ENCODE data around the gene MARCHF9. TPM values are rescaled to one million over a fixed set of nuclear protein-coding genes. Genes with fewer than 3 reads are reported as not detected.

MARCHF9 gene
- total and polyA plus RNA-seq, 2 experiments from 2014 or later: 0.18 to 0.97 TPM

- 43 to 51% methylated on average over 5 of the region's 5 CpGs for WGBS, 2 experiments (ENCODE audit: low coverage in 1 of 2, low lambda C conversion rate in 2 of 2, missing lambda C conversion rate in 2 of 2)
- Histone ChIP-seq H3K4me1 (ENCODE audit: insufficient read depth) (peaks cover 4% of the 10 kb centered on the region; the same call in 1 of the 2 replicates), H3K9ac (no peak overlapping the region), H3K27me3 (replicated peaks; ENCODE audit: insufficient read depth) (peaks cover 40% of the 10 kb centered on the region), H4K20me1 (ENCODE audit: insufficient read depth) (no peaks in the 10 kb centered on the region), H2AFZ (no peak overlapping the region), H3K27ac (no peak overlapping the region), H3K4me2 (ENCODE audit: unreplicated experiment) (no peak overlapping the region), H3F3A (ENCODE audit: insufficient read depth) (peaks cover 8% of the 10 kb centered on the region), H3K79me2 (ENCODE audit: insufficient read depth) (0 out of 2 replicates have a peak, but pooled peaks cover 7% of the 10 kb centered on the region), H3K36me3 (ENCODE audit: low read depth) (no peaks in the 10 kb centered on the region), H3K9me2 (ENCODE audit: insufficient read depth) (no peaks in the 10 kb centered on the region), H3K9me3 (ENCODE audit: low read depth) (no peaks in the 10 kb centered on the region), H3K4me3 (no peak overlapping the region)
- TF ChIP-seq EZH2 (IDR thresholded peaks at IDR 0.05; ENCODE audit: insufficient read depth, poor library complexity, severe bottlenecking): no peak
- in situ Hi-C loops (cut with MboI): no loop called here
- no peak for DNase-seq
Observed at GRCh38 chr12:57740656-57741412, 14.1 kb upstream of the MARCHF9 start.

GRCh38 chr12:57741413-57741789, 13.5 kb upstream of the MARCHF9 start:
- WGBS, 2 experiments (ENCODE audit: low coverage in 1 of 2, low lambda C conversion rate in 2 of 2, missing lambda C conversion rate in 2 of 2): 22 to 64% methylated on average over 1 of the region's 1 CpG
- Histone ChIP-seq H3K27me3 (replicated peaks; ENCODE audit: insufficient read depth) (peaks cover 38% of the 10 kb centered on the region), H2AFZ (no peak overlapping the region)

GRCh38 chr12:57741844-57742738, 12.8 kb upstream of the MARCHF9 start:
- no peaks in the 10 kb centered on the region for H4K20me1 ChIP-seq (ENCODE audit: insufficient read depth)
- WGBS, 2 experiments (ENCODE audit: low coverage in 1 of 2, low lambda C conversion rate in 2 of 2, missing lambda C conversion rate in 2 of 2): 41 to 42% methylated on average over 13 to 14 of the region's 14 CpGs
- no peaks in the 10 kb centered on the region for H3K9me2 ChIP-seq (ENCODE audit: insufficient read depth)
- no peak overlapping the region for H3K9ac ChIP-seq
- H3K4me3 ChIP-seq: no peak overlapping the region
- no peak overlapping the region for H3K27ac ChIP-seq
- DNase-seq: no peak
- peaks cover 5% of the 10 kb centered on the region; the same call in 1 of the 2 replicates for H3K4me1 ChIP-seq (ENCODE audit: insufficient read depth)
- peaks cover 31% of the 10 kb centered on the region for H3K27me3 ChIP-seq (replicated peaks; ENCODE audit: insufficient read depth)
- H3F3A ChIP-seq (ENCODE audit: insufficient read depth): peaks cover 20% of the 10 kb centered on the region
- no peaks in the 10 kb centered on the region for H3K9me3 ChIP-seq (ENCODE audit: low read depth)
- in situ Hi-C loops (cut with MboI): no loop called here
- no peak for TF ChIP-seq EZH2phosphoT487 (IDR thresholded peaks at IDR 0.05; ENCODE audit: insufficient read depth, low read depth)
- no peak for TF ChIP-seq EZH2 (IDR thresholded peaks at IDR 0.05; ENCODE audit: insufficient read depth, poor library complexity, severe bottlenecking)
- no peak overlapping the region for H3K4me2 ChIP-seq (ENCODE audit: unreplicated experiment)
- H2AFZ ChIP-seq: no peak overlapping the region
- H3K79me2 ChIP-seq (ENCODE audit: insufficient read depth): 0 out of 2 replicates have a peak, but pooled peaks cover 7% of the 10 kb centered on the region
- peaks cover 2% of the 10 kb centered on the region; the same call in 1 of the 2 replicates for H3K36me3 ChIP-seq (ENCODE audit: low read depth)

More at GRCh38 chr12:57741413-57741789, 13.5 kb upstream of the MARCHF9 start:
- TF ChIP-seq EZH2 (IDR thresholded peaks at IDR 0.05; ENCODE audit: insufficient read depth, poor library complexity, severe bottlenecking) (no peak), EZH2phosphoT487 (IDR thresholded peaks at IDR 0.05; ENCODE audit: insufficient read depth, low read depth) (no peak)
- Histone ChIP-seq H3K4me1 (ENCODE audit: insufficient read depth) (peaks cover 5% of the 10 kb centered on the region; the same call in 1 of the 2 replicates), H3K27ac (no peak overlapping the region), H3K36me3 (ENCODE audit: low read depth) (no peaks in the 10 kb centered on the region), H3K4me3 (no peak overlapping the region), H3K9me2 (ENCODE audit: insufficient read depth) (no peaks in the 10 kb centered on the region), H3K79me2 (ENCODE audit: insufficient read depth) (0 out of 2 replicates have a peak, but pooled peaks cover 7% of the 10 kb centered on the region), H3K4me2 (ENCODE audit: unreplicated experiment) (no peak overlapping the region), H3K9me3 (ENCODE audit: low read depth) (no peaks in the 10 kb centered on the region), H3K9ac (no peak overlapping the region), H3F3A (ENCODE audit: insufficient read depth) (peaks cover 14% of the 10 kb centered on the region), H4K20me1 (ENCODE audit: insufficient read depth) (no peaks in the 10 kb centered on the region)
- in situ Hi-C loops (cut with MboI): no loop called here
- DNase-seq: no peak

- Histone ChIP-seq H2AFZ (peak overlapping the region; percentile 73; the same call in 1 of the 2 replicates), H3K79me2 (ENCODE audit: insufficient read depth) (peaks cover 7% of the 10 kb centered on the region; the same call in 1 of the 2 replicates), H3K27ac (peak overlapping the region; percentile 95; the same call in 1 of the 2 replicates), H3K36me3 (ENCODE audit: low read depth) (peaks cover 11% of the 10 kb centered on the region; the same call in 1 of the 2 replicates), H3K9ac (peak overlapping the region; percentile 98; the same call in 1 of the 2 replicates), H3K4me3 (no peak overlapping the region), H3K4me2 (ENCODE audit: unreplicated experiment) (peak overlapping the region; percentile 20), H3K9me3 (ENCODE audit: low read depth) (no peaks in the 10 kb centered on the region), H3K9me2 (ENCODE audit: insufficient read depth) (no peaks in the 10 kb centered on the region), H3K27me3 (replicated peaks; ENCODE audit: insufficient read depth) (peaks cover 16% of the 10 kb centered on the region), H4K20me1 (ENCODE audit: insufficient read depth) (no peaks in the 10 kb centered on the region), H3K4me1 (ENCODE audit: insufficient read depth) (peaks cover 5% of the 10 kb centered on the region; the same call in 1 of the 2 replicates), H3F3A (ENCODE audit: insufficient read depth) (peaks cover 25% of the 10 kb centered on the region)
- TF ChIP-seq EZH2 (IDR thresholded peaks at IDR 0.05; ENCODE audit: insufficient read depth, poor library complexity, severe bottlenecking): no peak
- TF ChIP-seq EZH2phosphoT487 (IDR thresholded peaks at IDR 0.05; ENCODE audit: insufficient read depth, low read depth): no peak
- in situ Hi-C loops (cut with MboI): no loop called here
- 67 to 75% methylated on average over 2 of the region's 2 CpGs for WGBS, 2 experiments (ENCODE audit: low coverage in 1 of 2, low lambda C conversion rate in 2 of 2, missing lambda C conversion rate in 2 of 2)
- no peak for DNase-seq
Observed at GRCh38 chr12:57743769-57744168, 11.1 kb upstream of the MARCHF9 start.
